HAP-1 (cell line): ENCODE measurements around the gene HAPSTR1.
"Not testable (repeated sequence)": the region's sequence is repeated elsewhere in the genome, so short reads cannot be mapped to it uniquely, and the experiment has no call there.

Experiments
- DNase-seq, 2 experiments: peaks; one replicate each; pipeline ENCODE4 v3.0.0-alpha.2; 2016 to 2020; ENCODE audit warnings: low spot score in 2 of 2
- H3K27me3 ChIP-seq: fragments of 250-450 bp; sonication (Bioruptor Pico); 2 replicates; pipeline ENCODE4 v1.5.1; 2020; ENCODE audit warnings: low read depth, mild to moderate bottlenecking, moderate library complexity
- H3K36me3 ChIP-seq: fragments of 250-450 bp; sonication (Bioruptor Pico); replicated peaks from 2 replicates; pipeline ENCODE4 v1.5.1; 2020; ENCODE audit warnings: mild to moderate bottlenecking
- H3K4me1 ChIP-seq: fragments of 250-450 bp; sonication (Bioruptor Pico); 2 replicates; pipeline ENCODE4 v1.5.1; 2020; ENCODE audit warnings: mild to moderate bottlenecking
- H3K4me3 ChIP-seq: fragments of 250-450 bp; sonication (Bioruptor Pico); 2 replicates; pipeline ENCODE4 v1.5.1; 2020; ENCODE audit warnings: mild to moderate bottlenecking, moderate library complexity
- H3K9me3 ChIP-seq: fragments of 250-450 bp; sonication (Bioruptor Pico); 2 replicates; pipeline ENCODE4 v1.5.1; 2020; ENCODE audit warnings: mild to moderate bottlenecking, moderate library complexity
- in situ Hi-C: fragments of 300-500 bp; cut with MboI; formaldehyde crosslinking; loops from 3 replicates; pipeline ENCODE4 v1.14.3; 2020; ENCODE audit warnings: low sequenced_read_pairs, inconsistent platforms, mixed read lengths

The HAPSTR1 gene

GRCh38 chr16:9079430-9079812 lies 12.0 kb upstream of the HAPSTR1 start:
- Histone ChIP-seq H3K4me1 (0 out of 2 replicates have a peak, but pooled peaks cover 2% of the 10 kb centered on the region), H3K36me3 (no peaks in the 10 kb centered on the region), H3K27me3 (no peaks in the 10 kb centered on the region), H3K9me3 (no peaks in the 10 kb centered on the region), H3K4me3 (no peak overlapping the region)
- no peak for DNase-seq
- in situ Hi-C loops, result no loop called here

DNA sequence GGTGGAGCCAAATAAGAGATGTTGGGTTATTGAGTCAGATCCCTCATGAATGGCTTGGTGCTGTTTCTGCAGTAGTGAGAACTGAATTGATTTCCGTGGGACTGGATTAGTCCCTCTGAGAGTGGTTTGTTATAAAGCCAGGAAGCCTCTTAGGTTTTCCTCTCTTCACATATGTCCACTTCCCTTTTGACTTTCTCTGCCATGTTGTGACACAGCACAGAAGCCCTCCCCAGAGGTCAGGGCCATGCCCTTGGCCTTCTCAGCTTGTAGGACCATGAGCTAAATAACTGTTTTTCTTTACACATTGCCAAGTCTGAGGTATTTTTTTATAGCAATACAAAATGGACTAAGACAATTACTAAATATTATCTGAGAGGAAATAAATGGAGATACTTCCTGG lies 10.3 kb upstream of the HAPSTR1 start:
- H3K9me3 ChIP-seq, result no peaks in the 10 kb centered on the region
- H3K4me3 ChIP-seq, result no peak overlapping the region
- in situ Hi-C loops, result no loop called here
- no peaks in the 10 kb centered on the region for H3K27me3 ChIP-seq
- DNase-seq, result no peak
- no peaks in the 10 kb centered on the region for H3K36me3 ChIP-seq
- 0 out of 2 replicates have a peak, but pooled peaks cover 2% of the 10 kb centered on the region for H3K4me1 ChIP-seq

DNA sequence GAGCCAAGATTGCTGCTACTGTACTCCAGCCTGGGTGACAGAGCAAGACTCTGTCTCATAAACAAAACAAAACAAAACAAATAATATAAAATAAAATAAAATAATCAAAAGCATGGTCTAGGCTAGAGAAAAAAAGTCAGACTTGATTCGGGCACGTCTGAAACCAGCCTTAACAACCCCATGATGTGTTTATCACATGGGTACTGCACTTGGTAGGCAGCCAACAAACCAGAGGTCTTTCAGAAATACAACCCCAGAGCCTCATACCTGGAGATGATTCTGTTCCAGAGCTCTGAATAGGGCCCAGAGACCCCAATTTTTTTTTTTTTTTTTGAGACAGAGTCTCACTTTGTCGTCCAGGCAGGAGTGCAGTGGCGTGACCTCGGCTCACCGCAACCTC lies 9.6 kb upstream of the HAPSTR1 start:
- no peak overlapping the region for H3K4me3 ChIP-seq
- no peaks in the 10 kb centered on the region for H3K27me3 ChIP-seq
- no peaks in the 10 kb centered on the region for H3K36me3 ChIP-seq
- H3K9me3 ChIP-seq, result no peaks in the 10 kb centered on the region
- no peak for DNase-seq
- in situ Hi-C loops, result no loop called here
- H3K4me1 ChIP-seq, result 0 out of 2 replicates have a peak, but pooled peaks cover 2% of the 10 kb centered on the region

- in situ Hi-C loops, result no loop called here
- DNase-seq, result no peak
- H3K9me3 ChIP-seq, result no peaks in the 10 kb centered on the region
- no peak overlapping the region for H3K4me3 ChIP-seq
- no peaks in the 10 kb centered on the region for H3K27me3 ChIP-seq
- H3K4me1 ChIP-seq, result 0 out of 2 replicates have a peak, but pooled peaks cover 2% of the 10 kb centered on the region
- no peaks in the 10 kb centered on the region for H3K36me3 ChIP-seq
These were observed 9.0 kb upstream of the HAPSTR1 start for GRCh38 chr16:9082422-9082821.

DNA sequence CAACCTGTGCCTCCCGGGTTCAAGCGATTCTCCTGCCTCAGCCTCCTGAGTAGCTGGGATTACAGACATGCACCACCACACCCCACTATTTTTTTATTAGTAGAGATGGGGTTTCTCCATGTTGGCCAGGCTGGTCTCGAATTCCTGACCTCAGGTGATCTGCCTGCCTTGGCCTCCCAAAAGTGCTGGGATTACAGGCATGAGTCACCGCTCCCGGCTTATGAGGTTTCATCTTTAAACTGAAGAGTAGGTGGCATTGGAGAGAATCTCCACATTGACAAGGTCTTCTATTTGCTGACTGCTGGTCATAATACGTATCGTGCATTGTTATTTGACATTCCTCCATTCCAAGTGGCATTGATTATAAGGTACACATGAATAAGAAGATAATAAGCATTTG lies 3.7 kb upstream of the HAPSTR1 start:
- H3K9me3 ChIP-seq, H3K27me3 ChIP-seq, H3K4me3 ChIP-seq, H3K36me3 ChIP-seq, in situ Hi-C loops, H3K4me1 ChIP-seq: not testable (repeated sequence)
- DNase-seq, result peak in 1 of 2 experiments; percentile 22

DNA sequence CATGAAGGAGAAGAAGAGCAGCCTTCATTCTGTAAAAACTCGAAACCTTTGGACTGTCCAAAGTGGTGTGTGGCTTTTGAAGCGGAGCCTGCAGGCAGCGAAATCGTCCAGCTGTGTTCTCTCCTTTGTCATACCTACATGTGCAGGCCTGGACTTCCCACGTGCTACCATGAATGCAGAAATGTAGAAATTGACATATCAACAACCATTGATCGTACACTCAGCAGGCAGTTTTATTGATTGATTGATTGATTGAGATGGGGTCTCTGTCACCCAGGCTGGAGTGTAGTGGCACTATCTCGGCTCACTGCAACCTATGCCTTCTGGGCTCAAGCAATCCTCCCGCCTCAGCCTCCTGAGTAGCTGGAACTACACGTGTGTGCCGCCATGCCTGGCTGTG lies 2.6 kb upstream of the HAPSTR1 start:
- Histone ChIP-seq H3K4me3 (no peak overlapping the region), H3K27me3 (no peaks in the 10 kb centered on the region), H3K9me3 (no peaks in the 10 kb centered on the region), H3K4me1 (peaks cover 2% of the 10 kb centered on the region; the same call in 1 of the 2 replicates), H3K36me3 (peaks cover 17% of the 10 kb centered on the region)
- no peak for DNase-seq
- in situ Hi-C loops, result no loop called here

DNA sequence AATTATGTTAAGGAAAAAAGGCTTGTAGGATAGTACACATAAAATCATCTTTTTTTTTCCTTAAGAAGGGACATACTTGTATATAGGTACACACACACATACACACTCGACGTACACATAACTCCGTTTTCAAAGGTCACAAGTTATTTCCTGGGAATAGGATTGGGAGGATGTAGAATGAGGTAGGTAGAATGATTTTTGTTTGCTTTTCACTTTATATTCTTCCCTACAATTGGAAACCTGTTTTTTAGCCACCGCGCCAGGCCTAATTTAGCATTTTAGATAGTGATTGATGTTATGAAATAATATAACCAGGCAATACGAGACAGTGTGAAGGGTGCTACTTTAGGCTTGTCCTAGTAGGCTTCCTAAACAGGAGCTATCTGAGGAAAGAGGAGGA lies 1.8 kb upstream of the HAPSTR1 start:
- in situ Hi-C loops, result no loop called here
- H3K36me3 ChIP-seq, result peaks cover 25% of the 10 kb centered on the region
- peaks cover 2% of the 10 kb centered on the region for H3K4me1 ChIP-seq
- no peak overlapping the region for H3K4me3 ChIP-seq
- no peaks in the 10 kb centered on the region for H3K27me3 ChIP-seq
- DNase-seq, result no peak
- no peaks in the 10 kb centered on the region for H3K9me3 ChIP-seq

GRCh38 chr16:9090101-9090959 lies 1.1 kb upstream of the HAPSTR1 start:
- DNase-seq, result no peak
- Histone ChIP-seq H3K4me3 (peak overlapping the region; percentile 50), H3K36me3 (peaks cover 29% of the 10 kb centered on the region), H3K4me1 (peaks cover 9% of the 10 kb centered on the region), H3K27me3 (no peaks in the 10 kb centered on the region), H3K9me3 (no peaks in the 10 kb centered on the region)
- in situ Hi-C loops, result no loop called here

- Histone ChIP-seq H3K4me1 (peaks cover 17% of the 10 kb centered on the region), H3K4me3 (peak overlapping the region; percentile 91), H3K9me3 (no peaks in the 10 kb centered on the region), H3K27me3 (no peaks in the 10 kb centered on the region), H3K36me3 (peaks cover 44% of the 10 kb centered on the region)
- DNase-seq, result peak in 1 of 2 experiments; percentile 35
- in situ Hi-C loops, result no loop called here
These were observed 430 bp downstream of the HAPSTR1 start for GRCh38 chr16:9091867-9092281.

- DNase-seq, result peak in 1 of 2 experiments; percentile 49
- Histone ChIP-seq H3K4me1 (peaks cover 18% of the 10 kb centered on the region), H3K27me3 (no peaks in the 10 kb centered on the region), H3K9me3 (no peaks in the 10 kb centered on the region), H3K4me3 (peak overlapping the region; percentile 91), H3K36me3 (peaks cover 48% of the 10 kb centered on the region)
- in situ Hi-C loops, result no loop called here
These were observed 986 bp downstream of the HAPSTR1 start for GRCh38 chr16:9092282-9092977.

- Histone ChIP-seq H3K27me3 (no peaks in the 10 kb centered on the region), H3K4me1 (peaks cover 23% of the 10 kb centered on the region), H3K36me3 (peaks cover 52% of the 10 kb centered on the region), H3K4me3 (peak overlapping the region; percentile 91), H3K9me3 (no peaks in the 10 kb centered on the region)
- DNase-seq, result peak in 1 of 2 experiments; percentile 57
- in situ Hi-C loops, result no loop called here
These were observed 1.5 kb downstream of the HAPSTR1 start for GRCh38 chr16:9092978-9093344.

GRCh38 chr16:9094011-9094846 lies 2.8 kb downstream of the HAPSTR1 start:
- H3K27me3 ChIP-seq, result no peaks in the 10 kb centered on the region
- peaks cover 61% of the 10 kb centered on the region for H3K36me3 ChIP-seq
- no peaks in the 10 kb centered on the region for H3K9me3 ChIP-seq
- in situ Hi-C loops, result no loop called here
- no peak for DNase-seq
- H3K4me3 ChIP-seq, result peak overlapping the region; percentile 91
- H3K4me1 ChIP-seq, result peaks cover 29% of the 10 kb centered on the region

DNA sequence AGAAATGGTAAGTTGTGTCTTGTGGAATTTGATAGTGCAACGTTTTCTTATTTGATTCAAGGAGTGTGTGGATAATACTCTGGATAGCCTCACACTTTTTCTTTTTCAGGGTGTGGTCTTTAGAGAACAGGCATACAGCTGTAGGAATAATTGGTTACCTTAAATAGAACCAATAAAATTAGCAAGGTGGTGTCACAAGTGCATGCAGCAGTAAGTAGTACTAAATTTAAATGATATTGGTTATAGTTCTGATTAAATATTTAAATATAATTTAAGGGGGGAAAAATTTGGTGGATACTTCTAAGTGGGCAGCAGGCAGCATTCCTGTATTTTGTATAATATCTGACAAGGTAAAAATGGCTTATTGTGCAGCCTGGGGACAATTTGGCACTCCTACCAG lies 3.7 kb downstream of the HAPSTR1 start:
- Histone ChIP-seq H3K27me3 (no peaks in the 10 kb centered on the region), H3K4me1 (peaks cover 33% of the 10 kb centered on the region), H3K9me3 (no peaks in the 10 kb centered on the region), H3K4me3 (peak overlapping the region; percentile 91; the same call in 1 of the 2 replicates), H3K36me3 (peaks cover 71% of the 10 kb centered on the region)
- no peak for DNase-seq
- in situ Hi-C loops, result no loop called here
